HCT116 (cell line): Measurements from ENCODE around the gene CYP11A1. TPM values are rescaled to one million over a fixed set of nuclear protein-coding genes. Genes with fewer than 3 reads are reported as not detected.

Experiments used
- ATAC-seq: fragments of 200-7000 bp; cut with Tn5 transposase; 2 replicates; pipeline ENCODE4 v1.9.1; 2020; ENCODE audit warnings: mild to moderate bottlenecking, moderate library complexity
- BruUV-seq: library from RNA; stranded (reverse); fragments of 400-500 nt; replicated peaks from 2 replicates; lab custom pipeline; 2021; lab: Mats Ljungman, UMichigan
- CTCF ChIA-PET: fragments of 300-600 bp; sonication (Branson Sonifier 250); formaldehyde crosslinking; loops from one replicate; lab custom pipeline; 2021; ENCODE audit warnings: antibody characterized with exemption; lab: Charles Lee
- POLR2A ChIA-PET: fragments of 300-600, 350-600 bp; sonication (Branson Sonifier 250); formaldehyde crosslinking; loops from one replicate; lab custom pipeline; 2021; ENCODE audit warnings: antibody characterized with exemption; lab: Charles Lee
- RAD21 ChIA-PET, 2 experiments: fragments of 300-600 bp; sonication (Branson Sonifier 250); formaldehyde crosslinking; loops; one replicate each; lab custom pipeline; 2023; ENCODE audit warnings: low total read pairs in 2 of 2; ENCODE audit not compliant: uncharacterized antibody in 2 of 2, unreplicated experiment in 2 of 2, low non-redundant PET in 1 of 2; lab: Charles Lee
- DNase-seq: peaks from one replicate; pipeline ENCODE4 v3.0.0-alpha.2; 2010; ENCODE audit warnings: low read depth, low spot score
- H2AFZ ChIP-seq: fragments of 200-600 bp; shearing (Covaris generic), sonication (generic); 2 replicates; pipeline ENCODE4 v1.6.1; 2017; ENCODE audit warnings: low read depth, mixed run types, mixed read lengths, antibody characterized with exemption, low read length; ENCODE audit not compliant: poor library complexity, severe bottlenecking
- H3K27ac ChIP-seq: 2 replicates; pipeline ENCODE4 v1.5.1; 2012; ENCODE audit warnings: low read depth, low read length
- H3K27me3 ChIP-seq: fragments of 200-600 bp; sonication (generic); 2 replicates; pipeline ENCODE4 v1.6.1; 2016; ENCODE audit warnings: mixed run types, low read length, mixed read lengths; ENCODE audit not compliant: insufficient read depth
- H3K36me3 ChIP-seq, 2 experiments: fragments of 200-500 bp in 1 of 2; fragments of 200-600 bp in 1 of 2; sonication (Bioruptor generic) in 1 of 2; sonication (generic) in 1 of 2; 2 replicates each; pipeline versions ENCODE4 v1.5.1 to v1.6.1; 2014 to 2016; ENCODE audit warnings: low read length in 2 of 2, inconsistent platforms in 1 of 2, mixed read lengths in 1 of 2, mixed run types in 1 of 2; ENCODE audit not compliant: insufficient read depth in 2 of 2, control insufficient read depth in 1 of 2
- H3K4me1 ChIP-seq, 2 experiments: fragments of 200-600 bp in 1 of 2; sonication (generic) in 1 of 2; 2 replicates each; pipeline versions ENCODE4 v1.5.1 to v1.6.1; 2012 to 2017; ENCODE audit warnings: low read length in 2 of 2, inconsistent platforms in 1 of 2, mild to moderate bottlenecking in 1 of 2, mixed read lengths in 1 of 2, mixed run types in 1 of 2, moderate library complexity in 1 of 2; ENCODE audit not compliant: insufficient read depth in 2 of 2, control insufficient read depth in 1 of 2
- H3K4me2 ChIP-seq: fragments of 200-600 bp; sonication (generic); 2 replicates; pipeline ENCODE4 v1.6.1; 2017; ENCODE audit warnings: mixed run types, low read length, mixed read lengths
- H3K4me3 ChIP-seq, 2 experiments: fragments of 200-600 bp in 1 of 2; sonication (generic) in 1 of 2; replicated peaks in 1 of 2; 2 replicates each; pipeline ENCODE4 v1.5.1; 2011 to 2016; ENCODE audit warnings: low read length in 2 of 2, control low read depth in 1 of 2, low read depth in 1 of 2, mild to moderate bottlenecking in 1 of 2, mixed read lengths in 1 of 2, mixed run types in 1 of 2
- H3K79me2 ChIP-seq: fragments of 200-600 bp; sonication (generic); 2 replicates; pipeline ENCODE4 v1.6.1; 2017; ENCODE audit warnings: mild to moderate bottlenecking, mixed run types, low read length, moderate library complexity, mixed read lengths; ENCODE audit not compliant: insufficient read depth
- H3K9ac ChIP-seq: fragments of 200-600 bp; sonication (generic); 2 replicates; pipeline ENCODE4 v1.6.1; 2016; ENCODE audit warnings: low read length, mixed read lengths
- H3K9me2 ChIP-seq: fragments of 200-600 bp; sonication (generic), shearing (Covaris generic); 2 replicates; pipeline ENCODE4 v1.6.1; 2017; ENCODE audit warnings: mixed run types, mild to moderate bottlenecking, moderate library complexity; ENCODE audit not compliant: insufficient read depth
- H3K9me3 ChIP-seq, 2 experiments: fragments of 200-500 bp in 1 of 2; fragments of 200-600 bp in 1 of 2; sonication (Bioruptor generic) in 1 of 2; sonication (generic) in 1 of 2; 2 replicates each; pipeline ENCODE4 v1.6.1; 2014 to 2017; ENCODE audit warnings: low read length in 2 of 2, mixed read lengths in 2 of 2, inconsistent platforms in 1 of 2, low read depth in 1 of 2, mild to moderate bottlenecking in 1 of 2, mixed run types in 1 of 2, moderate library complexity in 1 of 2; ENCODE audit not compliant: control insufficient read depth in 1 of 2, insufficient read depth in 1 of 2
- H4K20me1 ChIP-seq: fragments of 200-600 bp; sonication (generic), shearing (Covaris generic); 2 replicates; pipeline ENCODE4 v1.6.1; 2017; ENCODE audit warnings: mixed run types, mild to moderate bottlenecking, moderate library complexity; ENCODE audit not compliant: insufficient read depth
- CBX3 ChIP-seq: IDR thresholded peaks from 2 replicates; pipeline ENCODE4 v1.6.1; 2012; ENCODE audit warnings: low read depth
- EZH2 ChIP-seq: fragments of 200-600 bp; sonication (generic); IDR thresholded peaks from 2 replicates; pipeline ENCODE4 v1.6.1; 2017; ENCODE audit warnings: antibody characterized with exemption, mixed run types
- POLR2A ChIP-seq: IDR thresholded peaks from 2 replicates; pipeline ENCODE4 v1.7.0; 2011; ENCODE audit warnings: borderline replicate concordance; ENCODE audit not compliant: insufficient read depth, insufficient read length; ENCODE audit errors: extremely low read depth
- SIN3A ChIP-seq: IDR thresholded peaks from 2 replicates; pipeline ENCODE4 v1.6.1; 2012; ENCODE audit warnings: low read depth
- TCF7L2 ChIP-seq: IDR thresholded peaks from 2 replicates; pipeline ENCODE4 v1.7.0; 2011; ENCODE audit warnings: borderline replicate concordance, inconsistent platforms; ENCODE audit not compliant: insufficient read depth, insufficient read length; ENCODE audit errors: extremely low read depth
- YY1 ChIP-seq: IDR thresholded peaks from 2 replicates; pipeline ENCODE4 v1.6.1; 2011; ENCODE audit warnings: low read length, low read depth, moderate library complexity, mild to moderate bottlenecking; ENCODE audit not compliant: insufficient replicate concordance; ENCODE audit errors: extremely low read depth
- intact Hi-C: fragments of 100-400 bp; cut with micrococcal nuclease; formaldehyde crosslinking; loops from 2 replicates; pipeline ENCODE4 v1.10.0; 2022
- total RNA-seq: library from RNA; stranded (reverse); gene quantifications from one replicate; pipeline ENCODE4 v1.2.1, GENCODE V29; 2021; ENCODE audit not compliant: unreplicated experiment
- TF ChIP-seq, protein P1 (sequence below): IDR thresholded peaks from 2 replicates; pipeline ENCODE4 v1.6.1; 2012
- TF ChIP-seq, protein P2 (sequence below): IDR thresholded peaks from 2 replicates; pipeline ENCODE4 v1.6.1; 2011; ENCODE audit warnings: mild to moderate bottlenecking, low read length, moderate library complexity; ENCODE audit not compliant: insufficient replicate concordance; ENCODE audit errors: extremely low read depth
- TF ChIP-seq, protein P3 (sequence below): IDR thresholded peaks from 2 replicates; pipeline ENCODE4 v1.6.1; 2012
- TF ChIP-seq, protein P4 (sequence below): IDR thresholded peaks from 2 replicates; pipeline ENCODE4 v1.6.1; 2012; ENCODE audit warnings: low read depth
- TF ChIP-seq, protein P5 (sequence below), 3 experiments: fragments of 200-600 bp in 1 of 3; sonication (generic) in 1 of 3; IDR thresholded peaks in 2 of 3; conservative IDR thresholded peaks in 1 of 3; 2 replicates each; pipeline ENCODE4 v1.5.1; 2012 to 2017; ENCODE audit warnings: low read depth in 2 of 3, low read length in 2 of 3, antibody characterized with exemption in 1 of 3, borderline replicate concordance in 1 of 3, control low read depth in 1 of 3, mild to moderate bottlenecking in 1 of 3, mixed read lengths in 1 of 3, mixed run types in 1 of 3, moderate library complexity in 1 of 3; ENCODE audit not compliant: insufficient read depth in 1 of 3

Gene CYP11A1
- total RNA-seq, 1 experiment from 2014 or later, result 0.57 TPM

DNA sequence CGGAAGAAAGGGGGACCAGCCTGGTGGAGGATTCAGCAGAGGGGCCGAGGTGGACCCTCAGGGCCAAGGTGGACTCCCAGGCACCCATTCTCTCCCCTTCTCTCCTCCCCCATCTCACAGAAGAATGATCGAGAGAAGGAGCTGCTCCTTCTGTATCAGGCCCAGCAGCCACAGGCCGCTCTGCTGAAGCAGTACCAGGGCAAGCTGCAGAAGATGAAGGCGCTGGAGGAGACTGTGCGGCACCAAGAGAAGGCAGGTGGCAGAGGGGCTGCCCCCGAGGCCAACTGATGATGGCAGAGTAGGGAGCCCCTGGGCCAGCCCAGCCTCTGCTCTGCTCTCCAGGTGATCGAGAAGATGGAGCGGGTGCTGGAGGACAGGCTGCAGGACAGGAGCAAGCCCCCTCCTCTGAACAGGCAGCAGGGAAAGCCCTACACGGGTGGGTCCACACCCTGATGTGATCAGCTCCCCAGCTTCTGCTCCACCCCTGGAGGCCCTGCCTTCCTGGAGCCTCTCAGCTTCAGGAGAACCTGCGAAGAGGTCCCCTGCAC lies 36.5 kb downstream of the CYP11A1 start:
- no peak for ATAC-seq

More for the DNA sequence above, 36.5 kb downstream of the CYP11A1 start:
- H4K20me1 ChIP-seq, result no peaks in the 10 kb centered on the region
- H3K9me3 ChIP-seq, result no peaks in the 10 kb centered on the region
- no peaks in the 10 kb centered on the region for H3K4me1 ChIP-seq
- no TSS peak for BruUV-seq
- H3K9ac ChIP-seq, result no peak overlapping the region
- H3K27me3 ChIP-seq, result no peaks in the 10 kb centered on the region
- H3K9me2 ChIP-seq, result no peaks in the 10 kb centered on the region
- H3K4me2 ChIP-seq, result no peak overlapping the region
- H3K27ac ChIP-seq, result no peak overlapping the region
- no peak for DNase-seq
- RAD21 ChIA-PET, result no interaction called here
- POLR2A ChIA-PET, result no interaction called here
- H2AFZ ChIP-seq, result no peak overlapping the region
- no peaks in the 10 kb centered on the region for H3K79me2 ChIP-seq
- TF ChIP-seq CBX3 (no peak), POLR2A (no peak), SIN3A (no peak), TCF7L2 (no peak), EZH2 (no peak), YY1 (no peak)
- TF ChIP-seq, protein P1, sequence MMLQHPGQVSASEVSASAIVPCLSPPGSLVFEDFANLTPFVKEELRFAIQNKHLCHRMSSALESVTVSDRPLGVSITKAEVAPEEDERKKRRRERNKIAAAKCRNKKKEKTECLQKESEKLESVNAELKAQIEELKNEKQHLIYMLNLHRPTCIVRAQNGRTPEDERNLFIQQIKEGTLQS, result no peak
- TF ChIP-seq, protein P2, sequence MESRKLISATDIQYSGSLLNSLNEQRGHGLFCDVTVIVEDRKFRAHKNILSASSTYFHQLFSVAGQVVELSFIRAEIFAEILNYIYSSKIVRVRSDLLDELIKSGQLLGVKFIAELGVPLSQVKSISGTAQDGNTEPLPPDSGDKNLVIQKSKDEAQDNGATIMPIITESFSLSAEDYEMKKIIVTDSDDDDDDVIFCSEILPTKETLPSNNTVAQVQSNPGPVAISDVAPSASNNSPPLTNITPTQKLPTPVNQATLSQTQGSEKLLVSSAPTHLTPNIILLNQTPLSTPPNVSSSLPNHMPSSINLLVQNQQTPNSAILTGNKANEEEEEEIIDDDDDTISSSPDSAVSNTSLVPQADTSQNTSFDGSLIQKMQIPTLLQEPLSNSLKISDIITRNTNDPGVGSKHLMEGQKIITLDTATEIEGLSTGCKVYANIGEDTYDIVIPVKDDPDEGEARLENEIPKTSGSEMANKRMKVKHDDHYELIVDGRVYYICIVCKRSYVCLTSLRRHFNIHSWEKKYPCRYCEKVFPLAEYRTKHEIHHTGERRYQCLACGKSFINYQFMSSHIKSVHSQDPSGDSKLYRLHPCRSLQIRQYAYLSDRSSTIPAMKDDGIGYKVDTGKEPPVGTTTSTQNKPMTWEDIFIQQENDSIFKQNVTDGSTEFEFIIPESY, result no peak
- TF ChIP-seq, protein P3, sequence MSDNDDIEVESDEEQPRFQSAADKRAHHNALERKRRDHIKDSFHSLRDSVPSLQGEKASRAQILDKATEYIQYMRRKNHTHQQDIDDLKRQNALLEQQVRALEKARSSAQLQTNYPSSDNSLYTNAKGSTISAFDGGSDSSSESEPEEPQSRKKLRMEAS, result no peak
- TF ChIP-seq, protein P4, sequence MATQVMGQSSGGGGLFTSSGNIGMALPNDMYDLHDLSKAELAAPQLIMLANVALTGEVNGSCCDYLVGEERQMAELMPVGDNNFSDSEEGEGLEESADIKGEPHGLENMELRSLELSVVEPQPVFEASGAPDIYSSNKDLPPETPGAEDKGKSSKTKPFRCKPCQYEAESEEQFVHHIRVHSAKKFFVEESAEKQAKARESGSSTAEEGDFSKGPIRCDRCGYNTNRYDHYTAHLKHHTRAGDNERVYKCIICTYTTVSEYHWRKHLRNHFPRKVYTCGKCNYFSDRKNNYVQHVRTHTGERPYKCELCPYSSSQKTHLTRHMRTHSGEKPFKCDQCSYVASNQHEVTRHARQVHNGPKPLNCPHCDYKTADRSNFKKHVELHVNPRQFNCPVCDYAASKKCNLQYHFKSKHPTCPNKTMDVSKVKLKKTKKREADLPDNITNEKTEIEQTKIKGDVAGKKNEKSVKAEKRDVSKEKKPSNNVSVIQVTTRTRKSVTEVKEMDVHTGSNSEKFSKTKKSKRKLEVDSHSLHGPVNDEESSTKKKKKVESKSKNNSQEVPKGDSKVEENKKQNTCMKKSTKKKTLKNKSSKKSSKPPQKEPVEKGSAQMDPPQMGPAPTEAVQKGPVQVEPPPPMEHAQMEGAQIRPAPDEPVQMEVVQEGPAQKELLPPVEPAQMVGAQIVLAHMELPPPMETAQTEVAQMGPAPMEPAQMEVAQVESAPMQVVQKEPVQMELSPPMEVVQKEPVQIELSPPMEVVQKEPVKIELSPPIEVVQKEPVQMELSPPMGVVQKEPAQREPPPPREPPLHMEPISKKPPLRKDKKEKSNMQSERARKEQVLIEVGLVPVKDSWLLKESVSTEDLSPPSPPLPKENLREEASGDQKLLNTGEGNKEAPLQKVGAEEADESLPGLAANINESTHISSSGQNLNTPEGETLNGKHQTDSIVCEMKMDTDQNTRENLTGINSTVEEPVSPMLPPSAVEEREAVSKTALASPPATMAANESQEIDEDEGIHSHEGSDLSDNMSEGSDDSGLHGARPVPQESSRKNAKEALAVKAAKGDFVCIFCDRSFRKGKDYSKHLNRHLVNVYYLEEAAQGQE, result no peak
- TF ChIP-seq, protein P5, sequence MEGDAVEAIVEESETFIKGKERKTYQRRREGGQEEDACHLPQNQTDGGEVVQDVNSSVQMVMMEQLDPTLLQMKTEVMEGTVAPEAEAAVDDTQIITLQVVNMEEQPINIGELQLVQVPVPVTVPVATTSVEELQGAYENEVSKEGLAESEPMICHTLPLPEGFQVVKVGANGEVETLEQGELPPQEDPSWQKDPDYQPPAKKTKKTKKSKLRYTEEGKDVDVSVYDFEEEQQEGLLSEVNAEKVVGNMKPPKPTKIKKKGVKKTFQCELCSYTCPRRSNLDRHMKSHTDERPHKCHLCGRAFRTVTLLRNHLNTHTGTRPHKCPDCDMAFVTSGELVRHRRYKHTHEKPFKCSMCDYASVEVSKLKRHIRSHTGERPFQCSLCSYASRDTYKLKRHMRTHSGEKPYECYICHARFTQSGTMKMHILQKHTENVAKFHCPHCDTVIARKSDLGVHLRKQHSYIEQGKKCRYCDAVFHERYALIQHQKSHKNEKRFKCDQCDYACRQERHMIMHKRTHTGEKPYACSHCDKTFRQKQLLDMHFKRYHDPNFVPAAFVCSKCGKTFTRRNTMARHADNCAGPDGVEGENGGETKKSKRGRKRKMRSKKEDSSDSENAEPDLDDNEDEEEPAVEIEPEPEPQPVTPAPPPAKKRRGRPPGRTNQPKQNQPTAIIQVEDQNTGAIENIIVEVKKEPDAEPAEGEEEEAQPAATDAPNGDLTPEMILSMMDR (IDR thresholded peaks at IDR 0.05 in 2 of 3, conservative IDR thresholded peaks at IDR 0.05 in 1 of 3; ENCODE audit: borderline replicate concordance in 1 of 3, insufficient read depth in 1 of 3, low read depth in 2 of 3, low read length in 2 of 3), result no peak
- intact Hi-C loops, result no loop called here
- CTCF ChIA-PET, result interaction anchor here (0.8 to 1.0 kb wide), 2 partner anchors 9 to 10 kb away, joined by 3 to 4 read pairs; no protein-coding TSS in a partner anchor
- H3K36me3 ChIP-seq, result no peaks in the 10 kb centered on the region
- H3K4me3 ChIP-seq, result no peak overlapping the region
